A673 (cell line): ENCODE results near the gene BCL7A. TPM values are rescaled to one million over a fixed set of nuclear protein-coding genes. Genes with fewer than 3 reads are reported as not detected.
"Not testable (repeated sequence)": the region's sequence is repeated elsewhere in the genome, so short reads cannot be mapped to it uniquely, and the experiment has no call there.

Experiments
- BruUV-seq: library from RNA; stranded (reverse); fragments of 400-500 nt; replicated peaks from 2 replicates; lab custom pipeline; 2021; lab: Mats Ljungman, UMichigan
- CTCF ChIA-PET: fragments of 300-600 bp; sonication (Branson Sonifier 250); formaldehyde crosslinking; loops from one replicate; lab custom pipeline; 2022; ENCODE audit warnings: antibody characterized with exemption; lab: Charles Lee
- POLR2A ChIA-PET: fragments of 300-600 bp; sonication (Branson Sonifier 250); formaldehyde crosslinking; loops from one replicate; lab custom pipeline; 2022; ENCODE audit warnings: antibody characterized with exemption; ENCODE audit not compliant: low non-redundant PET; lab: Charles Lee
- DNase-seq: peaks from one replicate; pipeline ENCODE4 v3.0.0-alpha.2; 2015; ENCODE audit warnings: low spot score
- H3K27ac ChIP-seq: fragments of 200-600 bp; sonication (generic); 2 replicates; pipeline ENCODE4 v1.5.1; 2016; ENCODE audit warnings: mixed run types, low read depth, mild to moderate bottlenecking, mixed read lengths, antibody characterized with exemption, low read length; ENCODE audit not compliant: poor library complexity, severe bottlenecking
- H3K27me3 ChIP-seq: fragments of 200-600 bp; sonication (generic); replicated peaks from 2 replicates; pipeline ENCODE4 v1.6.1; 2017; ENCODE audit warnings: mixed run types, low read depth, mild to moderate bottlenecking, mixed read lengths, antibody characterized with exemption, low read length; ENCODE audit not compliant: insufficient read depth, poor library complexity
- H3K36me3 ChIP-seq: fragments of 200-600 bp; sonication (generic); 2 replicates; pipeline ENCODE4 v1.6.1; 2016; ENCODE audit warnings: mixed run types, mild to moderate bottlenecking, mixed read lengths, antibody characterized with exemption, low read length; ENCODE audit not compliant: insufficient read depth, poor library complexity, severe bottlenecking
- H3K4me1 ChIP-seq: fragments of 200-600 bp; sonication (generic); 2 replicates; pipeline ENCODE4 v1.6.1; 2017; ENCODE audit warnings: mixed run types, mild to moderate bottlenecking, mixed read lengths, antibody characterized with exemption, low read length; ENCODE audit not compliant: insufficient read depth, poor library complexity, severe bottlenecking
- H3K4me3 ChIP-seq: fragments of 200-600 bp; sonication (generic); 2 replicates; pipeline ENCODE4 v1.5.1; 2016; ENCODE audit warnings: low read depth, mixed run types, mild to moderate bottlenecking, mixed read lengths, low read length; ENCODE audit not compliant: poor library complexity, severe bottlenecking
- H3K9me3 ChIP-seq: fragments of 200-600 bp; sonication (generic); 2 replicates; pipeline ENCODE4 v1.6.1; 2016; ENCODE audit warnings: mixed run types, low read depth, mild to moderate bottlenecking, mixed read lengths, antibody characterized with exemption, low read length; ENCODE audit not compliant: poor library complexity, severe bottlenecking
- CTCF ChIP-seq: fragments of 300-800, 200-600 bp; sonication (generic); conservative IDR thresholded peaks from 2 replicates; pipeline ENCODE4 v1.5.1; 2017; ENCODE audit warnings: low read depth, mild to moderate bottlenecking, antibody characterized with exemption, low read length, moderate library complexity, mixed read lengths
- EZH2 ChIP-seq: fragments of 200-600 bp; sonication (generic); IDR thresholded peaks from 2 replicates; pipeline ENCODE4 v1.6.1; 2017; ENCODE audit warnings: borderline replicate concordance, low read depth, mild to moderate bottlenecking, mixed read lengths, antibody characterized with exemption, low read length; ENCODE audit not compliant: poor library complexity, severe bottlenecking
- intact Hi-C: fragments of 100-400 bp; cut with micrococcal nuclease; formaldehyde crosslinking; loops from one replicate; pipeline ENCODE4 v1.10.0; 2022; ENCODE audit not compliant: unreplicated experiment
- total RNA-seq: library from RNA; stranded (reverse); gene quantifications from 2 replicates; pipeline ENCODE4 v1.2.3, GENCODE V29; 2021

BCL7A gene
- total RNA-seq, 1 experiment from 2014 or later, result 40.7 TPM

DNA sequence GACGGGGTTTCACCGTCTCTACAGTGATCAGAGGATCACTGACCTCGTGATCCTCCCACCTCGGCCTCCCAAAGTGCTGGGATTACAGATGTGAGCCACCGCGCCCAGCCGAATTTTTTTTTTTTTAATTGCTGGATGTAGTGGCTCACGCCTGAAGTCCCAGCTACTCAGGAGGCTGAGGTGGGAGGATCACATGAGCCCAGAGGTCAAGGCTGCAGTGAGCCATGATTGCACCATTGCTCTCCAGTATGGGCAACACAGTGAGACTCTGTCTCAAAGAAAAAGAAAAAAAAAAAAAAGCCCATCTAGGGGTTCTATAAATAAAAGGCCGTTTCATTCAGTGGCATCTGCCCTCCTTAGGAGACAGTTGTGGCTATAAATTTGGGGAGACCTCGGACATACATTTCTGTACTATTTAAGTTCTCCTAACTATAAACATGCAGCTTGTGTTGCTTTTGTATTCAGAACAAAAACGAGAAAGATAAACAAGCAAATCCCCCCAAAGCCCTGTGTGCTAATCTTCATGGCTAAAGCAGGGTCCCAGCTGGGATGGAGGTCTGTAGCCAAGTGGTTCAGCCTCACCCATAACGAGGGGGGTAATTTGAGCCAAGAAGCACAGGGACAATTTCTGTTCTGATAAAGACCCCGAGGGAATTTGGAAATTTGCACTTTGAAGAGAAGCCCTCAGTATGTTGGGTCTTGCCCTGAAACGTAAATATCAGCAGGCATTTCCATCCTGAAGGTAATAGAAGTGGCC lies 35.0 kb upstream of the BCL7A start:
- H3K27me3 ChIP-seq, result no peaks in the 10 kb centered on the region
- no peaks in the 10 kb centered on the region for H3K4me1 ChIP-seq
- ChIA-PET CTCF (no interaction called here), POLR2A (no interaction called here)
- no peaks in the 10 kb centered on the region for H3K36me3 ChIP-seq
- intact Hi-C loops, result no loop called here
- DNase-seq, result no peak
- H3K4me3 ChIP-seq, result no peak overlapping the region
- no peak overlapping the region for H3K27ac ChIP-seq
- TF ChIP-seq EZH2 (no peak), CTCF (no peak)
- H3K9me3 ChIP-seq, result no peaks in the 10 kb centered on the region
- BruUV-seq, result no TSS peak

DNA sequence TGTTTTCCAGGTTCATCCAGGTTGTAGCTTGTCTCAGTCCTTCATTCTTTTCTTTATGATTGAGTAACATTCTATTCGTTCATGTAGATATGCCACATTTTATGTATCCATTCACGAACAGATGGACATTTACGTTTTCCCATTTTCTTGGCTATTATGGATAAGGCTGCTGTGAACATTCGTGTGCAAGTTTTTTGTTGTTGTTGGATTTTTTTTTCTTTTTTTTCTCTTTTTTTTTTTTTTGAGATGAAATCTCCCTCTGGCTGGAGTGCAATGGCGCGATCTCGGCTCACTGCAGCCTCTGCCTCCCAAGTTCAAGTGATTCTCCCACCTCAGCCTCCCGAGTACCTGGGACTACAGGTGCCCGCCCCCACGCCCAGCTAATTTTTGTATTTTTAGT lies 33.2 kb upstream of the BCL7A start:
- H3K4me3 ChIP-seq, H3K9me3 ChIP-seq, H3K36me3 ChIP-seq, H3K4me1 ChIP-seq, H3K27ac ChIP-seq, intact Hi-C loops, POLR2A ChIA-PET, DNase-seq, H3K27me3 ChIP-seq, CTCF ChIA-PET, BruUV-seq: not testable (repeated sequence)

DNA sequence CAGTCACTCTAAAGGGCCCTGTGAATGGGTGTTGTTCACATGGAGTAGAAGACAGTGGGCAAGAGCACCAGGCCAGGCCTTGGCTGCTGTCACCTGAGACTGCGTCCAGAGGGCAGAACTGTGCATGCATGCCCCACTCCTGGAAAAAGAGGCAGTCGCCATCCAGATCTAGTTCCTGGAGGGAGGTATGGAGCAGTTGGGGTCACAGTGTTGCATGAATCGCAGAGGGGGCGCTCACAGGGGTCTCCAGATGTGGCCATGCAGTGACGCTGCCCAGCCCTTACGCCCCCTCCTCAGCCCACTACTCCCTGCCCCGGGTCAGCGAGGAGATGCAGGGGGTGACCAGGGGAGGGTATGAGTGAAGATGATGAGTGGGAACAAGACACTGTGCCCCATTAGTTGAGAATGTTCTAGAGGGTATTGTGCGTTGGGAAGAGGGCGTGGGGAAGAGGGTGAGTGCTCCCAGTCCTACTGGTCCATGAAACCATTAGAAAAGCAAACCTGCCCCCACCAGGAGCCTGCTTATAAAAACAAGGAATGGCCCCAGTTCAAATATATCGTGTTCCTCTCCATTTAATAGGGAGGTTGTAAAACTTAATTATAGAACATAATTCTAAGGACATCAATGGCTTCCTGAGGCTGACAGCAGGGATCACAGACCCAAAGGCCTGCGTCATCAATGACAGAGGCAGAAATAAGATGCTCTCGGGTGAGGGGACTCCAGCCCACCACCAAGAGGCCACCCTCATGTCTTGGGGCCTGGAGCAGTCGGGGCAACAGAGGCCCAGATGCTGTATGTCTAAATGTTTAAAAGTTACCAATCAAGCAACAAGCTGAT lies 32.2 kb upstream of the BCL7A start:
- CTCF ChIA-PET, result no interaction called here

More for the DNA sequence above, 32.2 kb upstream of the BCL7A start:
- POLR2A ChIA-PET, result no interaction called here
- no TSS peak for BruUV-seq
- H3K4me1 ChIP-seq, result no peaks in the 10 kb centered on the region
- no peak for TF ChIP-seq EZH2
- TF ChIP-seq CTCF, result no peak
- no peaks in the 10 kb centered on the region for H3K9me3 ChIP-seq
- H3K27me3 ChIP-seq, result no peaks in the 10 kb centered on the region
- no peak for DNase-seq
- no peak overlapping the region for H3K27ac ChIP-seq
- no peak overlapping the region for H3K4me3 ChIP-seq
- intact Hi-C loops, result no loop called here
- no peaks in the 10 kb centered on the region for H3K36me3 ChIP-seq
